ENCODE data around the gene KRTAP9-9. TPM values are rescaled to one million over a fixed set of nuclear protein-coding genes. Genes with fewer than 3 reads are reported as not detected.

Gene KRTAP9-9

GRCh38 chr17:41301916-41302901 lies 47.0 kb downstream of the KRTAP9-9 start, which contains the start of gene KRTAP29-1:
KRTAP29-1 (minus strand) TSS chr17:41302851; CDS start chr17:41302851, 0 bp downstream.
- Histone ChIP-seq H3K9ac (ENCODE audit: low read length) (no peak within 1 kb of the TSS), H2BK5ac (ENCODE audit: low read length) (no peak within 1 kb of the TSS), H3K23ac (ENCODE audit: low read length) (no peak within 1 kb of the TSS), H4K8ac (ENCODE audit: low read depth, low read length) (no peak within 1 kb of the TSS), H2BK120ac (ENCODE audit: low read depth, low read length) (no peak within 1 kb of the TSS), H2BK15ac (replicated peaks; ENCODE audit: low read depth) (no peak within 1 kb of the TSS), H3K79me2 (ENCODE audit: control insufficient read depth, insufficient read depth, low read length) (no peaks in the 10 kb centered on the region), H3K36me3 (ENCODE audit: control insufficient read depth, insufficient read depth, low read length) (no peaks in the 10 kb centered on the region), H3K4ac (ENCODE audit: low read depth, low read length) (no peak within 1 kb of the TSS), H2AK5ac (ENCODE audit: low read length) (no peak within 1 kb of the TSS), H3K79me1 (ENCODE audit: low read length) (no peaks in the 10 kb centered on the region), H3K4me2 (ENCODE audit: low read length) (no peak within 1 kb of the TSS), H3K4me3 (ENCODE audit: low read length) (no peak within 1 kb of the TSS), H3K4me1 (ENCODE audit: control insufficient read depth, low read depth, low read length) (no peaks in the 10 kb centered on the region), H4K5ac (ENCODE audit: low read length) (no peak within 1 kb of the TSS), H3K18ac (ENCODE audit: low read length) (no peak within 1 kb of the TSS), H3K27me3 (ENCODE audit: insufficient read depth, low read length, poor library complexity) (no peaks in the 10 kb centered on the region), H3K27ac (ENCODE audit: low read depth, low read length) (no peak within 1 kb of the TSS), H3K56ac (ENCODE audit: low read length) (no peak within 1 kb of the TSS)
- WGBS (ENCODE audit: extremely low coverage, insufficient coverage, low lambda C conversion rate), result no CpG with 5 or more reads among the region's 11 CpGs
- no peak for DNase-seq

GRCh38 chr17:41302981-41303380 lies 47.8 kb downstream of the KRTAP9-9 start:
- Histone ChIP-seq H3K56ac (ENCODE audit: low read length) (no peak overlapping the region), H3K36me3 (ENCODE audit: control insufficient read depth, insufficient read depth, low read length) (no peaks in the 10 kb centered on the region), H3K79me1 (ENCODE audit: low read length) (no peaks in the 10 kb centered on the region), H2BK15ac (replicated peaks; ENCODE audit: low read depth) (no peak overlapping the region), H3K18ac (ENCODE audit: low read length) (no peak overlapping the region), H4K5ac (ENCODE audit: low read length) (no peak overlapping the region), H3K9ac (ENCODE audit: low read length) (no peak overlapping the region), H2BK120ac (ENCODE audit: low read depth, low read length) (no peak overlapping the region), H3K79me2 (ENCODE audit: control insufficient read depth, insufficient read depth, low read length) (no peaks in the 10 kb centered on the region), H2AK5ac (ENCODE audit: low read length) (no peak overlapping the region), H3K4me2 (ENCODE audit: low read length) (no peak overlapping the region), H2BK5ac (ENCODE audit: low read length) (no peak overlapping the region), H3K27ac (ENCODE audit: low read depth, low read length) (no peak overlapping the region), H3K4me3 (ENCODE audit: low read length) (no peak overlapping the region), H3K27me3 (ENCODE audit: insufficient read depth, low read length, poor library complexity) (no peaks in the 10 kb centered on the region), H3K23ac (ENCODE audit: low read length) (no peak overlapping the region), H3K4me1 (ENCODE audit: control insufficient read depth, low read depth, low read length) (no peaks in the 10 kb centered on the region), H3K4ac (ENCODE audit: low read depth, low read length) (no peak overlapping the region), H4K8ac (ENCODE audit: low read depth, low read length) (no peak overlapping the region)
- DNase-seq, result no peak
- no CpG with 5 or more reads among the region's 4 CpGs for WGBS (ENCODE audit: extremely low coverage, insufficient coverage, low lambda C conversion rate)

GRCh38 chr17:41304091-41304490 lies 48.9 kb downstream of the KRTAP9-9 start:
- H3K27ac ChIP-seq (ENCODE audit: low read depth, low read length), result no peak overlapping the region
- no peak overlapping the region for H4K8ac ChIP-seq (ENCODE audit: low read depth, low read length)
- no peaks in the 10 kb centered on the region for H3K79me1 ChIP-seq (ENCODE audit: low read length)
- H2BK120ac ChIP-seq (ENCODE audit: low read depth, low read length), result no peak overlapping the region
- no peak overlapping the region for H3K4ac ChIP-seq (ENCODE audit: low read depth, low read length)
- no peak overlapping the region for H3K23ac ChIP-seq (ENCODE audit: low read length)
- no peaks in the 10 kb centered on the region for H3K27me3 ChIP-seq (ENCODE audit: insufficient read depth, low read length, poor library complexity)
- no peaks in the 10 kb centered on the region for H3K79me2 ChIP-seq (ENCODE audit: control insufficient read depth, insufficient read depth, low read length)
- no peak overlapping the region for H3K4me2 ChIP-seq (ENCODE audit: low read length)
- WGBS (ENCODE audit: extremely low coverage, insufficient coverage, low lambda C conversion rate), result no CpG with 5 or more reads among the region's 12 CpGs
- no peaks in the 10 kb centered on the region for H3K4me1 ChIP-seq (ENCODE audit: control insufficient read depth, low read depth, low read length)
- H3K56ac ChIP-seq (ENCODE audit: low read length), result no peak overlapping the region
- H2BK15ac ChIP-seq (replicated peaks; ENCODE audit: low read depth), result no peak overlapping the region
- no peaks in the 10 kb centered on the region for H3K36me3 ChIP-seq (ENCODE audit: control insufficient read depth, insufficient read depth, low read length)
- H3K18ac ChIP-seq (ENCODE audit: low read length), result no peak overlapping the region
- no peak for DNase-seq
- no peak overlapping the region for H3K9ac ChIP-seq (ENCODE audit: low read length)
- H4K5ac ChIP-seq (ENCODE audit: low read length), result no peak overlapping the region
- H2AK5ac ChIP-seq (ENCODE audit: low read length), result no peak overlapping the region
- H3K4me3 ChIP-seq (ENCODE audit: low read length), result no peak overlapping the region
- no peak overlapping the region for H2BK5ac ChIP-seq (ENCODE audit: low read length)

Small RNA genes lying within 50 kb of the gene (small RNA-seq; reads per million reads assigned to genes)
- gene KRTAP9-10P (ENCODE audit: insufficient read depth), result not detected
